Small intestine (tissue), 7 donors: ENCODE measurements around the gene TCAP. TPM values are rescaled to one million over a fixed set of nuclear protein-coding genes. Genes with fewer than 3 reads are reported as not detected.

Source experiments
- DNase-seq, 2 donors: peaks; one replicate each; pipeline versions ENCODE4 v3.0.0 to v3.0.0-alpha.2; 2013
- FAIRE-seq: peaks from 2 replicates; lab custom pipeline; 2012; peaks lifted over from hg19 to GRCh38; lab: Jason Lieb, UNC
- H3K27ac ChIP-seq, 3 donors: one replicate each; pipeline ENCODE4 v1.5.1; 2013; ENCODE audit warnings: low read length in 2 of 3, mild to moderate bottlenecking in 2 of 3, control low read depth in 1 of 3, inconsistent platforms in 1 of 3, low read depth in 1 of 3, moderate library complexity in 1 of 3
- H3K27me3 ChIP-seq, 3 donors: one replicate each; pipeline ENCODE4 v1.6.1; 2013; ENCODE audit warnings: low read length in 3 of 3, inconsistent platforms in 1 of 3; ENCODE audit not compliant: control insufficient read depth in 3 of 3, insufficient read depth in 3 of 3
- H3K36me3 ChIP-seq, 3 donors: one replicate each; pipeline ENCODE4 v1.6.1; 2013; ENCODE audit warnings: low read length in 3 of 3, inconsistent platforms in 1 of 3, low read depth in 1 of 3, mild to moderate bottlenecking in 1 of 3, moderate library complexity in 1 of 3; ENCODE audit not compliant: control insufficient read depth in 3 of 3, insufficient read depth in 2 of 3
- H3K4me1 ChIP-seq, 3 donors: one replicate each; pipeline ENCODE4 v1.6.1; 2013; ENCODE audit warnings: low read length in 2 of 3, inconsistent platforms in 1 of 3, low read depth in 1 of 3, mild to moderate bottlenecking in 1 of 3, moderate library complexity in 1 of 3; ENCODE audit not compliant: control insufficient read depth in 3 of 3, insufficient read depth in 2 of 3
- H3K4me3 ChIP-seq, 3 donors: one replicate each; pipeline ENCODE4 v1.5.1; 2013; ENCODE audit warnings: low read length in 3 of 3, control low read depth in 1 of 3, inconsistent platforms in 1 of 3, low read depth in 1 of 3, mild to moderate bottlenecking in 1 of 3, moderate library complexity in 1 of 3
- H3K9me3 ChIP-seq, 2 donors: one replicate each; pipeline ENCODE4 v1.6.1; 2013; ENCODE audit warnings: low read depth in 1 of 2, low read length in 1 of 2; ENCODE audit not compliant: control insufficient read depth in 2 of 2, insufficient read depth in 1 of 2
- WGBS, 3 donors: extraction: QIAGEN DNeasy Blood & Tissue Kit; methylation state at CpG; one replicate each; pipeline ENCODE4 v1.1.7; 2013; 5-methylcytosine and 5-hydroxymethylcytosine counted together
- polyA plus RNA-seq, 4 donors: library from polyadenylated mRNA; stranded (reverse) in 3 of 4; unstranded in 1 of 4; fragments of 200-250 nt in 3 of 4; fragments of 120-200 nt in 1 of 4; gene quantifications; one replicate each; pipeline versions ENCODE4 v1.2.1 to v1.2.3, GENCODE V29; 2013
- donor health status: healthy with polysubstance abuse.
- donor health status: control.
- donor health status: control.
- donor health status: Bipolar disorder and iron deficiency.
- donor health status: healthy.

Gene TCAP
- polyA plus RNA-seq, 4 donors = 0.85 to 27.6 (median 3.8) TPM

- WGBS, 3 donors = 90 to 96% (median 92%) methylated on average over 11 of the region's 11 CpGs
- Histone ChIP-seq H3K27ac (no peak overlapping the region), H3K36me3 (peaks cover 15 to 95% (median 33%) of the 10 kb centered on the region in 3 donors), H3K27me3 (no peaks in the 10 kb centered on the region), H3K9me3 (no peaks in the 10 kb centered on the region), H3K4me1 (peaks cover 0 to 10% (median 3%) of the 10 kb centered on the region in 3 donors), H3K4me3 (no peak overlapping the region)
- FAIRE-seq (no peak), DNase-seq (no peak)
Measured at GRCh38 chr17:39658346-39658745, 6.8 kb upstream of the TCAP start.

- H3K4me1 ChIP-seq = peaks cover 0 to 9% (median 3%) of the 10 kb centered on the region in 3 donors
- DNase-seq (no peak), FAIRE-seq (no peak)
- no peaks in the 10 kb centered on the region for H3K27me3 ChIP-seq
- WGBS, 3 donors = 83 to 100% (median 89%) methylated on average over 1 to 3 of the region's 3 CpGs
- no peak overlapping the region for H3K27ac ChIP-seq
- peaks cover 15 to 91% (median 33%) of the 10 kb centered on the region in 3 donors for H3K36me3 ChIP-seq
- H3K4me3 ChIP-seq = no peak overlapping the region
- no peaks in the 10 kb centered on the region for H3K9me3 ChIP-seq
Measured at GRCh38 chr17:39658760-39659159, 6.4 kb upstream of the TCAP start.

GRCh38 chr17:39659279-39660010 is 5.7 kb upstream of the TCAP start:
- Histone ChIP-seq H3K4me1 (peaks cover 0 to 15% (median 7%) of the 10 kb centered on the region in 3 donors), H3K9me3 (no peaks in the 10 kb centered on the region), H3K27ac (peak overlapping the region in 1 of 3 donors; percentile 5), H3K36me3 (peaks cover 15 to 87% (median 33%) of the 10 kb centered on the region in 3 donors), H3K4me3 (no peak overlapping the region), H3K27me3 (no peaks in the 10 kb centered on the region)
- 61 to 79% (median 73%) methylated on average over 15 of the region's 15 CpGs for WGBS, 3 donors
- FAIRE-seq (no peak), DNase-seq (no peak)

- no peak overlapping the region for H3K4me3 ChIP-seq
- no peaks in the 10 kb centered on the region for H3K27me3 ChIP-seq
- peak overlapping the region in 1 of 3 donors; percentile 0 for H3K27ac ChIP-seq
- FAIRE-seq (no peak), DNase-seq (no peak)
- peaks cover 15 to 82% (median 33%) of the 10 kb centered on the region in 3 donors for H3K36me3 ChIP-seq
- WGBS, 3 donors = 79 to 86% (median 79%) methylated on average over 5 of the region's 5 CpGs
- H3K9me3 ChIP-seq = no peaks in the 10 kb centered on the region
- peaks cover 0 to 15% (median 7%) of the 10 kb centered on the region in 3 donors for H3K4me1 ChIP-seq
Measured at GRCh38 chr17:39660011-39660360, 5.2 kb upstream of the TCAP start.

GRCh38 chr17:39660397-39661385 is 4.5 kb upstream of the TCAP start:
- Histone ChIP-seq H3K4me1 (peaks cover 0 to 15% (median 7%) of the 10 kb centered on the region in 3 donors), H3K27me3 (no peaks in the 10 kb centered on the region), H3K9me3 (no peaks in the 10 kb centered on the region), H3K27ac (no peak overlapping the region), H3K36me3 (peaks cover 15 to 77% (median 33%) of the 10 kb centered on the region in 3 donors), H3K4me3 (no peak overlapping the region)
- FAIRE-seq = no peak
- DNase-seq = no peak
- WGBS, 3 donors = 88 to 90% (median 88%) methylated on average over 33 to 35 of the region's 35 CpGs

GRCh38 chr17:39661744-39662541 is 3.2 kb upstream of the TCAP start:
- DNase-seq = no peak
- Histone ChIP-seq H3K4me1 (peaks cover 0 to 23% (median 7%) of the 10 kb centered on the region in 3 donors), H3K27me3 (peaks cover 0 to 10% (median 2%) of the 10 kb centered on the region in 3 donors), H3K36me3 (peaks cover 15 to 64% (median 29%) of the 10 kb centered on the region in 3 donors), H3K4me3 (no peak overlapping the region), H3K9me3 (peaks cover 0 to 4% of the 10 kb centered on the region in 2 donors), H3K27ac (no peak overlapping the region)
- no peak for FAIRE-seq
- WGBS, 3 donors = 69 to 81% (median 74%) methylated on average over 8 of the region's 8 CpGs

GRCh38 chr17:39662551-39663339 is 2.4 kb upstream of the TCAP start:
- Histone ChIP-seq H3K4me3 (no peak overlapping the region), H3K4me1 (peaks cover 0 to 31% (median 10%) of the 10 kb centered on the region in 3 donors), H3K36me3 (peaks cover 15 to 58% (median 26%) of the 10 kb centered on the region in 3 donors), H3K27ac (no peak overlapping the region), H3K9me3 (peaks cover 0 to 4% of the 10 kb centered on the region in 2 donors), H3K27me3 (peaks cover 0 to 17% (median 2%) of the 10 kb centered on the region in 3 donors)
- no peak for FAIRE-seq
- DNase-seq = no peak
- 59 to 76% (median 74%) methylated on average over 22 of the region's 22 CpGs for WGBS, 3 donors
